Measurements from ENCODE around the gene LYSMD3. TPM values are rescaled to one million over a fixed set of nuclear protein-coding genes. Genes with fewer than 3 reads are reported as not detected.

The LYSMD3 gene
- total RNA-seq, 1 donor from 2014 or later: 6.5 TPM

DNA sequence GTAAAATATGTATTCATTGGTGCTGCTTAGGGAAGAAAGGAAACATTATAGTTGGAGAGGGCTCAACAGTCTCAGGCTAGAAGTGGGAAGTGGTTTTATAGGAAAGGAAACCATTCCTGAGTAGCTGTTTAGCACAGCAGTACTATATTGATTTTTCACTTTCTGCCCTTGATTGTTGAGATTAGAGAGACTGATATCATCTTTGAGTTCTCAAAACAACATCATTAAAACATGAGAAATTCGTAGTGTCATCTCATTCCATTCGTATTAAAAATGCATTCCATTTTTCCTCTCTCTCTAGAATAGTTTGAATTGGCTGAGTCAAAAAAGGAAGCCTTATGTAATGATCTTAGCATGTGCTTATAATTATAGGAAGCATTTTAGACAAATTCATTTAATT lies 40.6 kb downstream of the LYSMD3 start:
- no peak for DNase-seq (ENCODE audit: low read depth)
- TF ChIP-seq, protein P1, sequence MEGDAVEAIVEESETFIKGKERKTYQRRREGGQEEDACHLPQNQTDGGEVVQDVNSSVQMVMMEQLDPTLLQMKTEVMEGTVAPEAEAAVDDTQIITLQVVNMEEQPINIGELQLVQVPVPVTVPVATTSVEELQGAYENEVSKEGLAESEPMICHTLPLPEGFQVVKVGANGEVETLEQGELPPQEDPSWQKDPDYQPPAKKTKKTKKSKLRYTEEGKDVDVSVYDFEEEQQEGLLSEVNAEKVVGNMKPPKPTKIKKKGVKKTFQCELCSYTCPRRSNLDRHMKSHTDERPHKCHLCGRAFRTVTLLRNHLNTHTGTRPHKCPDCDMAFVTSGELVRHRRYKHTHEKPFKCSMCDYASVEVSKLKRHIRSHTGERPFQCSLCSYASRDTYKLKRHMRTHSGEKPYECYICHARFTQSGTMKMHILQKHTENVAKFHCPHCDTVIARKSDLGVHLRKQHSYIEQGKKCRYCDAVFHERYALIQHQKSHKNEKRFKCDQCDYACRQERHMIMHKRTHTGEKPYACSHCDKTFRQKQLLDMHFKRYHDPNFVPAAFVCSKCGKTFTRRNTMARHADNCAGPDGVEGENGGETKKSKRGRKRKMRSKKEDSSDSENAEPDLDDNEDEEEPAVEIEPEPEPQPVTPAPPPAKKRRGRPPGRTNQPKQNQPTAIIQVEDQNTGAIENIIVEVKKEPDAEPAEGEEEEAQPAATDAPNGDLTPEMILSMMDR (conservative IDR thresholded peaks at IDR 0.05; ENCODE audit: low read depth, low read length): no peak
- H3K4me3 ChIP-seq (ENCODE audit: low read depth, low read length): no peak overlapping the region

DNA sequence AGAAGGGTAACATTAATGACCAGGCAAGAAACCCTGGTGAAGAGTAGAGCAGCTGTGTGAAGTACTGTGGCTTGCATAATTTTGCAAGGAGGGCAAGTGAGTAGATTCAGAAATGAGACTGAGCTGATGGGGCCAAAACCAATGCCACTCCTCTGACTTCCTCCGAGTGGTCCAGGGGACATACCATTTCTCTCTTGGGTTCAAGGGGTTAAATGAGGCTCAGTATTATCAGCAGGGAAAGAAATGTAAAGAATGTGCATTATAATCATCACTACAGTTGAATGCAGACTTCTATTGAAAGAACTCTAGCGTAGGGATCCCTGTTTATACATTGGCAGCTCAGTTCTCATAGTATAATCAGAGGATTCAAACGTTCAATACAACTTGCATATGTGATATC lies 44.8 kb downstream of the LYSMD3 start:
- no peak overlapping the region for H3K4me3 ChIP-seq (ENCODE audit: low read depth, low read length)
- TF ChIP-seq, protein P1 (conservative IDR thresholded peaks at IDR 0.05; ENCODE audit: low read depth, low read length): no peak
- no peak for DNase-seq (ENCODE audit: low read depth)

DNA sequence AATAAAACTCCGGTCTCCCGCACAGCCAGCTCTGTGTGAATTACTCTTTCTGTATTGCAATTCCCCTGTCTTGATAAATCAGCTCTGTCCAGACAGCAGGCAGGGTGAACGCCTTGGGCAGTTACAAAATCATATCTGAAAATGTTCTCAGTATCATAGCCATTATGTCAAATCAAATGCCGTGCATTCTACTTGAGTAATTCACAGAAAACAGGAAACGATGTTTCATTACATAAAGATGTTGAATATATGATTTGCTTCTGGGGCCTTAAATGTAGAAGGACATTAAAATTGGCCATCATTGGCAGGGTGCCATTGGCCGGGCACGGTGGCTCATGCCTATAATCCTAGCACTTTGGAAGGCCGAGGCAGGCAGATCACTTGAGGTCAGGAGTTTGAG lies 46.2 kb downstream of the LYSMD3 start:
- TF ChIP-seq, protein P1 (conservative IDR thresholded peaks at IDR 0.05; ENCODE audit: low read depth, low read length): no peak
- no peak overlapping the region for H3K4me3 ChIP-seq (ENCODE audit: low read depth, low read length)
- DNase-seq (ENCODE audit: low read depth): no peak

DNA sequence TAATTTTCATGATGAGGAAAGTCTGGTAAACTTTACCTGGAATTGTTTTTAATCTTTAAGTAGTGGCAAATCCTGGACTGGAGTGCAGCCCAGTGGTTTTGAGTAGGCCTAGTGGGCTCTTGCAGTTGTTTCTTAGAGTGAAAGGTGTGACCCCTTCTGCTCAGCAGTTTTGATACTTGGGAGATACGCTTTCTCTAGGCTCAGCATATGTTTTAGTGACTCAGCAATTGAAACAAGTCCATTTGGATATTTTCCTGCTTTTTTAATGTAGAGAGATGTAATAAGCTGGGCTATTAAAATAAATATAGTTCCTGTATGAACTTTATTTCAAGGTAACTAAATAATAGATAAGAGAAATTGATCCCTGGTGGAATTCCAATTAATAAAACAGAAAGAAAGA lies 48.7 kb downstream of the LYSMD3 start:
- TF ChIP-seq, protein P1 (conservative IDR thresholded peaks at IDR 0.05; ENCODE audit: low read depth, low read length): no peak
- no peak overlapping the region for H3K4me3 ChIP-seq (ENCODE audit: low read depth, low read length)
- DNase-seq (ENCODE audit: low read depth): no peak

DNA sequence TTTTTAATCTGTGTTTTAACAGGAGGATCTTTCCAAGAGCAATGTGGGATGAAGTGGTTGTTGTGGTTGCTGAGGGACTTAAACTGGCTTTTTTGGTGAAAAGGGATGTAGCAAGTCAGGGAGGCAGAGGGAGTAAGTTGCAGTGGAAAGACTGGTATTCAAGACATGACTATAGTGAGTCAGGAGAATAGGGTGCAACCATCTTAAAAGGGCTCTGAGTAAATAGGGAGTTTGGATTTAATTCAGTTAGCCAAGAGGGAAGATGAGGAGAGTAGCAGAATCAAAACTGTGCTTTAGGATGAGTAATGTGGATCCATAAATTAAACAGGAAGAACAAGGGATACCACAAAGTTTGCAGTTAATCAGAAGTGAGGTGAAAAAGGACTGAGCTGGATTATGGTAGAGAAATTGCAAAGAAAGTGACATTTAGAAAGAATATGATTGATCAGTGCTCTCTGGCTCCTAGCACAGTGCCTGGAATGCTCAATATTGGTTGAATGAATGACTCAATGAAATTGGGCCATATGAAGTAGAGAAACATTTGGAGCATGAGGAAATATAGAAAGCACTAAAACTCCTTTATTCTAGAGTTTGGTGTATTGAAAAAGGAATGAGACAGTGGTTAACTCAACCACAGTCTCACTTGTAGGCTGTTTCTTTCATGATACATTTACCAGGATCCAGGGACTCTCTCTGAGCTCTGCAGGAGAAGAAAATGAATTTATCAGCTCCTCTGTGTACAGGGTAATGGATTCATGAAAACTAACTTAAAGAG lies 49.6 kb downstream of the LYSMD3 start:
- no peak overlapping the region for H3K4me3 ChIP-seq (ENCODE audit: low read depth, low read length)
- no peak for DNase-seq (ENCODE audit: low read depth)

DNA sequence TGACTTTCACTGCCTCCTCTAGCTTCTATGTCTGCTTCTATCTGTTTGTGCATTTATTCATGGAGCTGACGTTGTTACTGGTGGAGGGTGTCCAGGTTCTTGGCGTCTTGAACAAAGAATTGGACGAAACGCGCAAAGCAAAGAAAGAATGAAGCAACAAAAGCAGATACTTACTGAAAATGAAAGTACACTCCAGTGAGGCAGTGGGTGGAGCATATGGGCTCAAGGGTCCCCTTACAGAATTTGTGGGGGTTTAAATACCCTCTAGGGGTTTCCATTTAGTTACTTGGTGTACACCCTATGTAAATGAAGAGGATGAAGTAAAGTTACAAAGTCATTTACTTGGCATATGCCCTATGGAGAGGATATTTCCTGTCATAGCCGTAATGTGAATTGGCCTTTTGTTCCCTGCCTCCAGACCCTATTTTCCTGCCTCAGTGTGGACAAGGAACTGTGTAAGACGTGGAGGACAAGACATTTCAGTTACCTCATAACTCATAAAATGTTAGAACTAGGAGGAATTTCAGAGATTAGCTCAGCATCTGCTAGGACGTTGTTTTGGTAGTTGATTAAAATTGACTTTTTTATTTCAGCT lies 51.7 kb downstream of the LYSMD3 start:
- DNase-seq (ENCODE audit: low read depth): no peak

More for the DNA sequence above, 49.6 kb downstream of the LYSMD3 start:
- TF ChIP-seq, protein P1 (conservative IDR thresholded peaks at IDR 0.05; ENCODE audit: low read depth, low read length): no peak

More for the DNA sequence above, 51.7 kb downstream of the LYSMD3 start:
- TF ChIP-seq, protein P1 (conservative IDR thresholded peaks at IDR 0.05; ENCODE audit: low read depth, low read length): no peak
- no peak overlapping the region for H3K4me3 ChIP-seq (ENCODE audit: low read depth, low read length)

All from epithelial cell of proximal tubule (primary cell).